ENCODE data around the gene CIPC. TPM values are rescaled to one million over a fixed set of nuclear protein-coding genes. Genes with fewer than 3 reads are reported as not detected.
A peak's percentile ranks its signal among the peaks of the same experiment; 100 is the strongest.

CIPC gene
- total RNA-seq, 1 donor from 2014 or later: 25.6 TPM

DNA sequence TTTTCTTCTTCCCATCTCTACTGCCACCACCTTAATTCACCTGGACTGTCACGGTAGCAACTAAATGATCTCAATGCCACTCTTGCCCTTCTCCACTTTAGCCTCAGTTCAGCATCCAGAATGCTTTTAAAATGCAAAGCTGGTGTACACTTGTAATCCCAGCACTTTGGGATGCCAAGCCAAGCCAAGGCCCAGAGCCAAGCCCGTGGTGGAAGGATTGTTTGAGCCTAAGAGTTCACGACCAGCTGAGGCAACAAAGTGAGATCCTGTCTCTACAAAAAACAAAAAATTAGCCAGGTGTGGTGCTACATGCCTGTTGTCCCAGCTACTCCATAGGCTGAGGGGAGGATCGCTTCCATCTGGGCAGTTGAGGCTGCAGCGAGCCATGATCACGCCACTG, 5.9 kb downstream of the CIPC start:
- Mint-ChIP-seq H3K9me3 (ENCODE audit: low read depth) (no peaks in the 10 kb centered on the region), H3K4me3 (ENCODE audit: low read depth) (no peak overlapping the region), H3K36me3 (ENCODE audit: insufficient read depth) (peaks cover 12% of the 10 kb centered on the region), H3K27ac (no peak overlapping the region), H3K4me1 (ENCODE audit: low read depth) (peaks cover 19% of the 10 kb centered on the region), H3K27me3 (no peaks in the 10 kb centered on the region)
- TF ChIP-seq, protein P1, sequence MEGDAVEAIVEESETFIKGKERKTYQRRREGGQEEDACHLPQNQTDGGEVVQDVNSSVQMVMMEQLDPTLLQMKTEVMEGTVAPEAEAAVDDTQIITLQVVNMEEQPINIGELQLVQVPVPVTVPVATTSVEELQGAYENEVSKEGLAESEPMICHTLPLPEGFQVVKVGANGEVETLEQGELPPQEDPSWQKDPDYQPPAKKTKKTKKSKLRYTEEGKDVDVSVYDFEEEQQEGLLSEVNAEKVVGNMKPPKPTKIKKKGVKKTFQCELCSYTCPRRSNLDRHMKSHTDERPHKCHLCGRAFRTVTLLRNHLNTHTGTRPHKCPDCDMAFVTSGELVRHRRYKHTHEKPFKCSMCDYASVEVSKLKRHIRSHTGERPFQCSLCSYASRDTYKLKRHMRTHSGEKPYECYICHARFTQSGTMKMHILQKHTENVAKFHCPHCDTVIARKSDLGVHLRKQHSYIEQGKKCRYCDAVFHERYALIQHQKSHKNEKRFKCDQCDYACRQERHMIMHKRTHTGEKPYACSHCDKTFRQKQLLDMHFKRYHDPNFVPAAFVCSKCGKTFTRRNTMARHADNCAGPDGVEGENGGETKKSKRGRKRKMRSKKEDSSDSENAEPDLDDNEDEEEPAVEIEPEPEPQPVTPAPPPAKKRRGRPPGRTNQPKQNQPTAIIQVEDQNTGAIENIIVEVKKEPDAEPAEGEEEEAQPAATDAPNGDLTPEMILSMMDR (IDR thresholded peaks at IDR 0.05; ENCODE audit: unreplicated experiment): no peak
- DNase-seq (ENCODE audit: low spot score, unreplicated experiment): no peak

DNA sequence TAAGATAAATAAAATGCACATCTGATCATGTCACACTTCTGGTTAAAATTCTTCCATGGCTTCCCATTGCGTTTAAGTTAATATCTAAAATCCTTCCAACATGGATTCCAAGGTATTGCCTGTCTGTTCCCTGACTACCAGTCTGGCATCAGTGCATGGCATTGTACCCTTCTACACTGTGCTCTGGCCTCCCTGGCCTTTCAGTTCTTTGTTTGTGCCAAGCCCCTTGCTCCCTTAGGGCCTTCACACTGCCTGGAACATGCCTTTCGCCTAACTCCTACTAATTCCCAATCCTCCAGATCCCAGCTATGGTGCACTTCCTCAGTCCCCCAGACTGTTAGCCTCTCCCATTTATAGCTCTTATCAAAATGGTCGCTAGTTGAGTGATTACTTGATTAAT, 6.3 kb downstream of the CIPC start:
- DNase-seq (ENCODE audit: low spot score, unreplicated experiment): no peak

DNA sequence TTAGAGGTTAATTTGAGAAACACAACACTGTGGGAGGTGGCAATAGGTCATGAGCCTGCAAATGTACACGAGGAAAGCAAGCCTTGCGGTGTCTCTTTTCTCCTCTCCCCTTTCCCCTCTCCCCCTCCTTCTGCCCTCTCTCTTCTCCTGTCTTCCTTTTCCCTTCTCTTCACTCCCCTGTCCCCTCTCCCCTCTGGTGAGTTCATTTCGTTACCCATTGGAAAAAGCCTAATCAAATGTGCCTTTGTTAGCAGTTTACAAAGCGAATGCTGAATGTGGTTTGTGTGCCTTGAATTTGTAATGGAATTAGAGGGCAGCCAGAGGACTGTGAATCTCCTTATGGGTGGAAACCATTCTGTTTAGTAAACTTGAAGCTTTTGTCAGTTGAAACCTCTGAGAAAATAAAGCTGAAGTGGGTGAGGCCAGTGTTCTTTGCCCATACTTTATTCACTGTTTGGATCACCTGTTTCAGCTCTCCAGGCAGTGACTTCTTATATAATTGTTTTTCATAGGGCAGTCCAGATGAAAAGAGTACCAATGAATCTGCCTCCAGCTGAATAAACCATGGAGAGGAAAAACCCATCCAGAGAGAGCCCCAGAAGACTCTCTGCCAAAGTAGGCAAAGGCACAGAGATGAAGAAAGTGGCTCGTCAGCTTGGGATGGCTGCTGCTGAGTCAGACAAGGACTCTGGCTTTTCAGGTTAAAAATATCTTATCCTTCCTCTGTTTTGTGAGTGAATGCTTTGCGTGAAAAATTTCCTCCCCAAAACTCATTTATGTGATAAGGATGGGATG, 7.3 kb downstream of the CIPC start:
- no peak for DNase-seq (ENCODE audit: low spot score, unreplicated experiment)
- no peak overlapping the region for H3K4me3 Mint-ChIP-seq (ENCODE audit: low read depth)
- peaks cover 9% of the 10 kb centered on the region for H3K4me1 Mint-ChIP-seq (ENCODE audit: low read depth)

More for the DNA sequence above, 6.3 kb downstream of the CIPC start:
- Mint-ChIP-seq H3K9me3 (ENCODE audit: low read depth) (no peaks in the 10 kb centered on the region), H3K4me1 (ENCODE audit: low read depth) (peaks cover 14% of the 10 kb centered on the region), H3K27me3 (no peaks in the 10 kb centered on the region), H3K36me3 (ENCODE audit: insufficient read depth) (peaks cover 13% of the 10 kb centered on the region), H3K27ac (no peak overlapping the region), H3K4me3 (ENCODE audit: low read depth) (no peak overlapping the region)
- TF ChIP-seq, protein P1 (IDR thresholded peaks at IDR 0.05; ENCODE audit: unreplicated experiment): no peak

DNA sequence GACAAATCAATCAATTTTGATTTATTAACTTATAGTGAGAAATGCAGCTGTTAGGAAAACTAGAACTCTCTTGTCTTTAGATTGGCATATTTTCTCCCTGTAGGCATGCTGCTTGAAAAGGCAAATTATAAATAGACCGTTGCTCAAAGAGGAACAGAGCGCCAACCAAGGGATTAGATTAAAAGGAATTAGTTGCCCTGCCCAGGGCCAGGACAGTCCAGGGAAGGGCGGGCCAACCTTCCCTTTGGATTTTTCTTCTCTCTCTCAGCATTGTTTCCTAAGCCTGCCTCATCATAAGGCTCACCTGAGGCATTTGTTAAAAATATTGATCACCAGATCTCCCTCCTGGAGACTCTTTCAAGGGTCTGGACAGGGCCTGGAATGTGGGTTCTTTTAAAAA, 8.6 kb downstream of the CIPC start:
- Mint-ChIP-seq H3K27me3 (no peaks in the 10 kb centered on the region), H3K4me3 (ENCODE audit: low read depth) (no peak overlapping the region), H3K9me3 (ENCODE audit: low read depth) (no peaks in the 10 kb centered on the region), H3K27ac (peak overlapping the region; percentile 12), H3K4me1 (ENCODE audit: low read depth) (peaks cover 17% of the 10 kb centered on the region), H3K36me3 (ENCODE audit: insufficient read depth) (peaks cover 15% of the 10 kb centered on the region)
- TF ChIP-seq, protein P1 (IDR thresholded peaks at IDR 0.05; ENCODE audit: unreplicated experiment): no peak
- DNase-seq (ENCODE audit: low spot score, unreplicated experiment): no peak

More for the DNA sequence above, 7.3 kb downstream of the CIPC start:
- TF ChIP-seq, protein P1 (IDR thresholded peaks at IDR 0.05; ENCODE audit: unreplicated experiment): no peak
- Mint-ChIP-seq H3K9me3 (ENCODE audit: low read depth) (no peaks in the 10 kb centered on the region), H3K36me3 (ENCODE audit: insufficient read depth) (peaks cover 13% of the 10 kb centered on the region), H3K27ac (peak overlapping the region; percentile 62), H3K27me3 (no peaks in the 10 kb centered on the region)

DNA sequence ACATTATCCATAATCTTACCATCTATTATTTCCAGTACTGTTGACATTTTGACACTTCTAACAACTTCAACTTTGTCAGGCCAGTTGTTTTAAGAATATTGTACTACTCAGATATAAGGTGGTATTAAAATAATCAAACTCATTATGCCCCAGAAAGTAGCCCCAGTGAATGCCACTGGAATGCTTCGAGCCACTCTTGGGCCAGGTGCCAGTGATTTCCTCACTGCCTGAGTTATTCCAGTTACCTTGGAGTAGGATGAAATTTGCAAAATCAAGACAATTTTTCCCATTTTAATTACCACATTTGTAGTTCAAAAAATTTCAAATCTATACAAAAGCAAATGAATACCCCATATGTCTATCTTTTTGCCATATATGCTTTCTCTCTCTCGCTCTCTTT, 9.2 kb downstream of the CIPC start:
- TF ChIP-seq, protein P1 (IDR thresholded peaks at IDR 0.05; ENCODE audit: unreplicated experiment): no peak
- Mint-ChIP-seq H3K36me3 (ENCODE audit: insufficient read depth) (peaks cover 18% of the 10 kb centered on the region), H3K27ac (no peak overlapping the region), H3K4me3 (ENCODE audit: low read depth) (no peak overlapping the region), H3K27me3 (no peaks in the 10 kb centered on the region), H3K9me3 (ENCODE audit: low read depth) (no peaks in the 10 kb centered on the region), H3K4me1 (ENCODE audit: low read depth) (peaks cover 20% of the 10 kb centered on the region)
- no peak for DNase-seq (ENCODE audit: low spot score, unreplicated experiment)
